Karpas-422 (cell line): ENCODE results near the gene CSNK1A1L. TPM values are rescaled to one million over a fixed set of nuclear protein-coding genes. Genes with fewer than 3 reads are reported as not detected.

Source experiments
- DNase-seq: peaks from one replicate; pipeline ENCODE4 v3.0.0-alpha.2; 2015
- H2AFZ ChIP-seq: fragments of 200-600 bp; sonication (generic); 2 replicates; pipeline ENCODE4 v1.6.1; 2014; ENCODE audit warnings: antibody characterized with exemption, low read length, mixed read lengths
- H3K27ac ChIP-seq: fragments of 200-600 bp; sonication (generic); 2 replicates; pipeline ENCODE4 v1.5.1; 2014; ENCODE audit warnings: mild to moderate bottlenecking, low read length, moderate library complexity
- H3K27me3 ChIP-seq: fragments of 200-600 bp; sonication (generic); 2 replicates; pipeline ENCODE4 v1.6.1; 2014; ENCODE audit warnings: low read length, mixed read lengths
- H3K36me3 ChIP-seq: fragments of 200-600 bp; sonication (generic); 2 replicates; pipeline ENCODE4 v1.6.1; 2014; ENCODE audit warnings: low read length, mixed read lengths; ENCODE audit not compliant: insufficient read depth
- H3K4me1 ChIP-seq: fragments of 200-600 bp; sonication (generic); 2 replicates; pipeline ENCODE4 v1.6.1; 2014; ENCODE audit warnings: mild to moderate bottlenecking, low read length, mixed read lengths
- H3K4me2 ChIP-seq: fragments of 200-600 bp; sonication (generic); 2 replicates; pipeline ENCODE4 v1.6.1; 2014; ENCODE audit warnings: low read length, low read depth, mild to moderate bottlenecking; ENCODE audit not compliant: poor library complexity, severe bottlenecking
- H3K4me3 ChIP-seq: fragments of 200-600 bp; sonication (generic); 2 replicates; pipeline ENCODE4 v1.5.1; 2014; ENCODE audit warnings: mild to moderate bottlenecking, antibody characterized with exemption, low read length, mixed read lengths
- H3K79me2 ChIP-seq: fragments of 200-600 bp; sonication (generic); 2 replicates; pipeline ENCODE4 v1.6.1; 2014; ENCODE audit warnings: mild to moderate bottlenecking, low read length, mixed read lengths
- H3K9ac ChIP-seq: fragments of 200-600 bp; sonication (generic); 2 replicates; pipeline ENCODE4 v1.6.0; 2014; ENCODE audit warnings: low read length
- H3K9me2 ChIP-seq: fragments of 200-600 bp; sonication (generic), shearing (Covaris generic); replicated peaks from 2 replicates; pipeline ENCODE4 v1.6.0; 2014; ENCODE audit warnings: mild to moderate bottlenecking, low read length, moderate library complexity; ENCODE audit not compliant: insufficient read depth
- H3K9me3 ChIP-seq: fragments of 300-700, 200-600 bp; sonication (generic); 2 replicates; pipeline ENCODE4 v1.6.1; 2014; ENCODE audit warnings: low read length, mixed read lengths
- H4K20me1 ChIP-seq: fragments of 200-600 bp; sonication (generic); 2 replicates; pipeline ENCODE4 v1.6.1; 2014; ENCODE audit warnings: mild to moderate bottlenecking, antibody characterized with exemption, low read length, low read depth; ENCODE audit not compliant: insufficient read depth
- total RNA-seq: library from RNA; depleted of rRNA; stranded (reverse); fragments of >200 nt; shearing (Covaris generic); gene quantifications from 2 replicates; pipeline ENCODE4 v1.2.3, GENCODE V29; 2014; ENCODE audit warnings: low replicate concordance

The CSNK1A1L gene
- total RNA-seq, 1 experiment from 2014 or later: not detected

GRCh38 chr13:37138169-37138568 lies 32.7 kb upstream of the CSNK1A1L start:
- Histone ChIP-seq H2AFZ (no peak overlapping the region), H3K36me3 (no peaks in the 10 kb centered on the region), H3K27ac (no peak overlapping the region), H4K20me1 (no peaks in the 10 kb centered on the region), H3K9ac (no peak overlapping the region), H3K4me3 (no peak overlapping the region), H3K4me1 (no peaks in the 10 kb centered on the region), H3K9me3 (no peaks in the 10 kb centered on the region), H3K9me2 (no peaks in the 10 kb centered on the region), H3K27me3 (no peaks in the 10 kb centered on the region; the same call in 1 of the 2 replicates), H3K4me2 (no peak overlapping the region), H3K79me2 (no peaks in the 10 kb centered on the region)
- DNase-seq: no peak

- Histone ChIP-seq H3K4me2 (no peak overlapping the region), H3K27me3 (no peaks in the 10 kb centered on the region; the same call in 1 of the 2 replicates), H3K9ac (no peak overlapping the region), H2AFZ (no peak overlapping the region), H3K4me3 (no peak overlapping the region), H3K9me3 (no peaks in the 10 kb centered on the region), H3K4me1 (no peaks in the 10 kb centered on the region), H3K79me2 (no peaks in the 10 kb centered on the region), H3K9me2 (no peaks in the 10 kb centered on the region), H4K20me1 (no peaks in the 10 kb centered on the region), H3K36me3 (no peaks in the 10 kb centered on the region), H3K27ac (no peak overlapping the region)
- no peak for DNase-seq
Observed at GRCh38 chr13:37136633-37137032, 31.2 kb upstream of the CSNK1A1L start.

GRCh38 chr13:37136187-37136586 lies 30.7 kb upstream of the CSNK1A1L start:
- Histone ChIP-seq H3K27me3 (no peaks in the 10 kb centered on the region; the same call in 1 of the 2 replicates), H3K4me2 (no peak overlapping the region), H3K27ac (no peak overlapping the region), H4K20me1 (no peaks in the 10 kb centered on the region), H3K36me3 (no peaks in the 10 kb centered on the region), H3K79me2 (no peaks in the 10 kb centered on the region), H2AFZ (no peak overlapping the region), H3K9me3 (no peaks in the 10 kb centered on the region), H3K4me1 (no peaks in the 10 kb centered on the region), H3K4me3 (no peak overlapping the region), H3K9ac (no peak overlapping the region), H3K9me2 (no peaks in the 10 kb centered on the region)
- DNase-seq: no peak

GRCh38 chr13:37134411-37135041 lies 29.1 kb upstream of the CSNK1A1L start:
- H2AFZ ChIP-seq: no peak overlapping the region
- H3K4me3 ChIP-seq: no peak overlapping the region
- H3K79me2 ChIP-seq: no peaks in the 10 kb centered on the region
- H3K9me3 ChIP-seq: no peaks in the 10 kb centered on the region
- H3K4me2 ChIP-seq: no peak overlapping the region
- no peaks in the 10 kb centered on the region; the same call in 1 of the 2 replicates for H3K27me3 ChIP-seq
- no peaks in the 10 kb centered on the region for H3K4me1 ChIP-seq
- no peak for DNase-seq
- no peaks in the 10 kb centered on the region for H4K20me1 ChIP-seq
- no peak overlapping the region for H3K27ac ChIP-seq
- no peak overlapping the region for H3K9ac ChIP-seq
- no peaks in the 10 kb centered on the region for H3K36me3 ChIP-seq
- H3K9me2 ChIP-seq: no peaks in the 10 kb centered on the region

GRCh38 chr13:37132211-37132610 lies 26.7 kb upstream of the CSNK1A1L start:
- H3K27me3 ChIP-seq: no peaks in the 10 kb centered on the region; the same call in 1 of the 2 replicates
- no peak for DNase-seq

GRCh38 chr13:37131092-37131491 lies 25.6 kb upstream of the CSNK1A1L start:
- no peaks in the 10 kb centered on the region; the same call in 1 of the 2 replicates for H3K27me3 ChIP-seq
- H3K79me2 ChIP-seq: no peaks in the 10 kb centered on the region
- DNase-seq: no peak

More at GRCh38 chr13:37132211-37132610, 26.7 kb upstream of the CSNK1A1L start:
- H2AFZ ChIP-seq: no peak overlapping the region
- H3K4me1 ChIP-seq: no peaks in the 10 kb centered on the region
- H3K27ac ChIP-seq: no peak overlapping the region
- no peaks in the 10 kb centered on the region for H4K20me1 ChIP-seq
- H3K4me2 ChIP-seq: no peak overlapping the region
- H3K9me2 ChIP-seq: no peaks in the 10 kb centered on the region
- H3K79me2 ChIP-seq: no peaks in the 10 kb centered on the region
- H3K9ac ChIP-seq: no peak overlapping the region
- H3K9me3 ChIP-seq: no peaks in the 10 kb centered on the region
- no peaks in the 10 kb centered on the region for H3K36me3 ChIP-seq
- no peak overlapping the region for H3K4me3 ChIP-seq

GRCh38 chr13:37129866-37130265 lies 24.4 kb upstream of the CSNK1A1L start:
- H3K36me3 ChIP-seq: no peaks in the 10 kb centered on the region
- H3K9me2 ChIP-seq: no peaks in the 10 kb centered on the region
- H3K4me3 ChIP-seq: no peak overlapping the region
- DNase-seq: no peak
- no peak overlapping the region for H2AFZ ChIP-seq
- no peak overlapping the region for H3K4me2 ChIP-seq
- H3K27me3 ChIP-seq: no peaks in the 10 kb centered on the region
- H4K20me1 ChIP-seq: no peaks in the 10 kb centered on the region
- H3K27ac ChIP-seq: no peak overlapping the region
- no peaks in the 10 kb centered on the region for H3K4me1 ChIP-seq
- no peaks in the 10 kb centered on the region for H3K9me3 ChIP-seq
- no peak overlapping the region for H3K9ac ChIP-seq
- no peaks in the 10 kb centered on the region for H3K79me2 ChIP-seq

More at GRCh38 chr13:37131092-37131491, 25.6 kb upstream of the CSNK1A1L start:
- Histone ChIP-seq H3K9me2 (no peaks in the 10 kb centered on the region), H3K4me2 (no peak overlapping the region), H3K9me3 (no peaks in the 10 kb centered on the region), H3K36me3 (no peaks in the 10 kb centered on the region), H4K20me1 (no peaks in the 10 kb centered on the region), H2AFZ (no peak overlapping the region), H3K9ac (no peak overlapping the region), H3K4me1 (no peaks in the 10 kb centered on the region), H3K4me3 (no peak overlapping the region), H3K27ac (no peak overlapping the region)

- H3K4me3 ChIP-seq: no peak overlapping the region
- no peaks in the 10 kb centered on the region for H3K79me2 ChIP-seq
- no peaks in the 10 kb centered on the region for H3K9me3 ChIP-seq
- no peaks in the 10 kb centered on the region for H3K4me1 ChIP-seq
- H3K9me2 ChIP-seq: no peaks in the 10 kb centered on the region
- H3K27ac ChIP-seq: no peak overlapping the region
- H3K36me3 ChIP-seq: no peaks in the 10 kb centered on the region
- H2AFZ ChIP-seq: no peak overlapping the region
- no peak overlapping the region for H3K9ac ChIP-seq
- no peaks in the 10 kb centered on the region for H4K20me1 ChIP-seq
- no peaks in the 10 kb centered on the region for H3K27me3 ChIP-seq
- no peak overlapping the region for H3K4me2 ChIP-seq
- no peak for DNase-seq
Observed at GRCh38 chr13:37127691-37128241, 22.3 kb upstream of the CSNK1A1L start.
